ENCODE measurements around the gene CLIP1. TPM values are rescaled to one million over a fixed set of nuclear protein-coding genes. Genes with fewer than 3 reads are reported as not detected.

The CLIP1 gene
- total and polyA plus RNA-seq, 2 of the 13 experiments (the other 11 are each of a cell fraction or from before 2014, with no cell fraction given) = 28.9 to 43.7 TPM

DNA sequence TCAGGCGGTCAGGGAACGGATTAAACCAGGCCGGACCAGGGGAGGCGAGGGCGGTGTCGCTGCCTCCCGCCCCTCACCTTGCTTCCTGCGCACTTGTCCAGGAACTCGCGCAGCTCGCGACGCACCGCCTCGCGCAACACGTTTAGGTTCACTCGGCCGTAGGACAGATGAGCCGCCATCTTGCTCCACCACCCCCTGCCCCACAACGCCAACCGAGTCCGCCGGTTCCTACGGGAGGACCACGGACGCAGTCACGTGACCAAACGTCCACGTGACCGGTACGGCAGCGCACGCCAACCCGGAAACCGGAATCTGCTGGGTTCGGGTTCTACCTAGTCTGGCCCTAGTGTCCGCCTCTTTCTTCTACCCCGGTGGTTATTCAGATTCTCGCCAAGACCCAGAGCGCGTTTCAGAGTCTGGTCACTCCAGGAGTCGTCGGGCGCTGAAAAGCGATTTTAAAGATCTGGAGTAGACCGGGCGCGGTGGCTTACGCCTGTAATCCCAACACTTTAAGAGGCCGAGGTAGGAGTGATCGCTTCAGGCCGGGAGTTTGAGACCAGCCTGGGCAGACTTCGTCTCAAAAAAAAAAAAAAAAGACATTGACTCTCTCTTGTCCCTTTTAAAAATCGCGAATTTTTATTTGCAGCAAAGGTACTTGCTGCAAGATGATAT lies 156.1 kb downstream of the CLIP1 start, which contains the start of gene VPS33A (continued):
- TF ChIP-seq REL (CRISPR knock-in tag; conservative IDR thresholded peaks at IDR 0.05) (peak; percentile 79; the same call in 1 of the 2 replicates), ZBTB7A (CRISPR knock-in tag; IDR thresholded peaks at IDR 0.05) (no peak), SP140L (CRISPR knock-in tag; IDR thresholded peaks at IDR 0.05; ENCODE audit: borderline replicate concordance) (peak; percentile 64; the same call in 1 of the 2 replicates), CREM (IDR thresholded peaks at IDR 0.05) (peak; percentile 80), CREM (CRISPR knock-in tag; IDR thresholded peaks at IDR 0.05) (no peak), SRF (IDR thresholded peaks at IDR 0.05; ENCODE audit: low read depth, low read length) (no peak), ZNF605 (CRISPR knock-in tag; IDR thresholded peaks at IDR 0.05) (peak; percentile 83), ZNF652 (CRISPR knock-in tag; IDR thresholded peaks at IDR 0.05; ENCODE audit: borderline replicate concordance, low read depth) (no peak)
- TF ChIP-seq, protein P1, sequence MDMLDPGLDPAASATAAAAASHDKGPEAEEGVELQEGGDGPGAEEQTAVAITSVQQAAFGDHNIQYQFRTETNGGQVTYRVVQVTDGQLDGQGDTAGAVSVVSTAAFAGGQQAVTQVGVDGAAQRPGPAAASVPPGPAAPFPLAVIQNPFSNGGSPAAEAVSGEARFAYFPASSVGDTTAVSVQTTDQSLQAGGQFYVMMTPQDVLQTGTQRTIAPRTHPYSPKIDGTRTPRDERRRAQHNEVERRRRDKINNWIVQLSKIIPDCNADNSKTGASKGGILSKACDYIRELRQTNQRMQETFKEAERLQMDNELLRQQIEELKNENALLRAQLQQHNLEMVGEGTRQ (IDR thresholded peaks at IDR 0.05; ENCODE audit: low read depth, low read length) = peak; percentile 100
- TF ChIP-seq, protein P1 (CRISPR knock-in tag; IDR thresholded peaks at IDR 0.05; ENCODE audit: borderline replicate concordance) = peak; percentile 100; the same call in 1 of the 2 replicates
- TF ChIP-seq, protein P2, sequence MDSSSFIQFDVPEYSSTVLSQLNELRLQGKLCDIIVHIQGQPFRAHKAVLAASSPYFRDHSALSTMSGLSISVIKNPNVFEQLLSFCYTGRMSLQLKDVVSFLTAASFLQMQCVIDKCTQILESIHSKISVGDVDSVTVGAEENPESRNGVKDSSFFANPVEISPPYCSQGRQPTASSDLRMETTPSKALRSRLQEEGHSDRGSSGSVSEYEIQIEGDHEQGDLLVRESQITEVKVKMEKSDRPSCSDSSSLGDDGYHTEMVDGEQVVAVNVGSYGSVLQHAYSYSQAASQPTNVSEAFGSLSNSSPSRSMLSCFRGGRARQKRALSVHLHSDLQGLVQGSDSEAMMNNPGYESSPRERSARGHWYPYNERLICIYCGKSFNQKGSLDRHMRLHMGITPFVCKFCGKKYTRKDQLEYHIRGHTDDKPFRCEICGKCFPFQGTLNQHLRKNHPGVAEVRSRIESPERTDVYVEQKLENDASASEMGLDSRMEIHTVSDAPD (CRISPR knock-in tag; IDR thresholded peaks at IDR 0.05) = no peak
- TF ChIP-seq, protein P3, sequence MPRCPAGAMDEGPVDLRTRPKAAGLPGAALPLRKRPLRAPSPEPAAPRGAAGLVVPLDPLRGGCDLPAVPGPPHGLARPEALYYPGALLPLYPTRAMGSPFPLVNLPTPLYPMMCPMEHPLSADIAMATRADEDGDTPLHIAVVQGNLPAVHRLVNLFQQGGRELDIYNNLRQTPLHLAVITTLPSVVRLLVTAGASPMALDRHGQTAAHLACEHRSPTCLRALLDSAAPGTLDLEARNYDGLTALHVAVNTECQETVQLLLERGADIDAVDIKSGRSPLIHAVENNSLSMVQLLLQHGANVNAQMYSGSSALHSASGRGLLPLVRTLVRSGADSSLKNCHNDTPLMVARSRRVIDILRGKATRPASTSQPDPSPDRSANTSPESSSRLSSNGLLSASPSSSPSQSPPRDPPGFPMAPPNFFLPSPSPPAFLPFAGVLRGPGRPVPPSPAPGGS (CRISPR knock-in tag; IDR thresholded peaks at IDR 0.05) = peak; percentile 85
- TF ChIP-seq, protein P4, sequence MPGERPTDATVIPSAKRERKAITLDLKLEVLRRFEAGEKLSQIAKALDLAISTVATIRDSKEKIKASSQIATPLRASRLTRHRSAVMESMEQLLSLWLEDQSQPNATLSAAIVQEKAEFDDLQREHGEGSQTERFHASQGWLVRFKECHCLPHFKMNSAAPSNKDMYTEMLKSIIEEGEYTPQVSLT (CRISPR knock-in tag; IDR thresholded peaks at IDR 0.05; ENCODE audit: borderline replicate concordance, low read depth) = no peak
- TF ChIP-seq, protein P5, sequence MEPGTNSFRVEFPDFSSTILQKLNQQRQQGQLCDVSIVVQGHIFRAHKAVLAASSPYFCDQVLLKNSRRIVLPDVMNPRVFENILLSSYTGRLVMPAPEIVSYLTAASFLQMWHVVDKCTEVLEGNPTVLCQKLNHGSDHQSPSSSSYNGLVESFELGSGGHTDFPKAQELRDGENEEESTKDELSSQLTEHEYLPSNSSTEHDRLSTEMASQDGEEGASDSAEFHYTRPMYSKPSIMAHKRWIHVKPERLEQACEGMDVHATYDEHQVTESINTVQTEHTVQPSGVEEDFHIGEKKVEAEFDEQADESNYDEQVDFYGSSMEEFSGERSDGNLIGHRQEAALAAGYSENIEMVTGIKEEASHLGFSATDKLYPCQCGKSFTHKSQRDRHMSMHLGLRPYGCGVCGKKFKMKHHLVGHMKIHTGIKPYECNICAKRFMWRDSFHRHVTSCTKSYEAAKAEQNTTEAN (CRISPR knock-in tag; conservative IDR thresholded peaks at IDR 0.05) = no peak
- TF ChIP-seq, protein P6, sequence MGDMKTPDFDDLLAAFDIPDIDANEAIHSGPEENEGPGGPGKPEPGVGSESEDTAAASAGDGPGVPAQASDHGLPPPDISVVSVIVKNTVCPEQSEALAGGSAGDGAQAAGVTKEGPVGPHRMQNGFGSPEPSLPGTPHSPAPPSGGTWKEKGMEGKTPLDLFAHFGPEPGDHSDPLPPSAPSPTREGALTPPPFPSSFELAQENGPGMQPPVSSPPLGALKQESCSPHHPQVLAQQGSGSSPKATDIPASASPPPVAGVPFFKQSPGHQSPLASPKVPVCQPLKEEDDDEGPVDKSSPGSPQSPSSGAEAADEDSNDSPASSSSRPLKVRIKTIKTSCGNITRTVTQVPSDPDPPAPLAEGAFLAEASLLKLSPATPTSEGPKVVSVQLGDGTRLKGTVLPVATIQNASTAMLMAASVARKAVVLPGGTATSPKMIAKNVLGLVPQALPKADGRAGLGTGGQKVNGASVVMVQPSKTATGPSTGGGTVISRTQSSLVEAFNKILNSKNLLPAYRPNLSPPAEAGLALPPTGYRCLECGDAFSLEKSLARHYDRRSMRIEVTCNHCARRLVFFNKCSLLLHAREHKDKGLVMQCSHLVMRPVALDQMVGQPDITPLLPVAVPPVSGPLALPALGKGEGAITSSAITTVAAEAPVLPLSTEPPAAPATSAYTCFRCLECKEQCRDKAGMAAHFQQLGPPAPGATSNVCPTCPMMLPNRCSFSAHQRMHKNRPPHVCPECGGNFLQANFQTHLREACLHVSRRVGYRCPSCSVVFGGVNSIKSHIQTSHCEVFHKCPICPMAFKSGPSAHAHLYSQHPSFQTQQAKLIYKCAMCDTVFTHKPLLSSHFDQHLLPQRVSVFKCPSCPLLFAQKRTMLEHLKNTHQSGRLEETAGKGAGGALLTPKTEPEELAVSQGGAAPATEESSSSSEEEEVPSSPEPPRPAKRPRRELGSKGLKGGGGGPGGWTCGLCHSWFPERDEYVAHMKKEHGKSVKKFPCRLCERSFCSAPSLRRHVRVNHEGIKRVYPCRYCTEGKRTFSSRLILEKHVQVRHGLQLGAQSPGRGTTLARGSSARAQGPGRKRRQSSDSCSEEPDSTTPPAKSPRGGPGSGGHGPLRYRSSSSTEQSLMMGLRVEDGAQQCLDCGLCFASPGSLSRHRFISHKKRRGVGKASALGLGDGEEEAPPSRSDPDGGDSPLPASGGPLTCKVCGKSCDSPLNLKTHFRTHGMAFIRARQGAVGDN (CRISPR knock-in tag; IDR thresholded peaks at IDR 0.05) = peak; percentile 91
- TF ChIP-seq, protein P7, sequence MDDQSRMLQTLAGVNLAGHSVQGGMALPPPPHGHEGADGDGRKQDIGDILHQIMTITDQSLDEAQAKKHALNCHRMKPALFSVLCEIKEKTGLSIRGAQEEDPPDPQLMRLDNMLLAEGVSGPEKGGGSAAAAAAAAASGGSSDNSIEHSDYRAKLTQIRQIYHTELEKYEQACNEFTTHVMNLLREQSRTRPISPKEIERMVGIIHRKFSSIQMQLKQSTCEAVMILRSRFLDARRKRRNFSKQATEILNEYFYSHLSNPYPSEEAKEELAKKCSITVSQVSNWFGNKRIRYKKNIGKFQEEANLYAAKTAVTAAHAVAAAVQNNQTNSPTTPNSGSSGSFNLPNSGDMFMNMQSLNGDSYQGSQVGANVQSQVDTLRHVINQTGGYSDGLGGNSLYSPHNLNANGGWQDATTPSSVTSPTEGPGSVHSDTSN (CRISPR knock-in tag; IDR thresholded peaks at IDR 0.05; ENCODE audit: borderline replicate concordance) = no peak
